ENCODE results near the gene SPACA5B. TPM values are rescaled to one million over a fixed set of nuclear protein-coding genes. Genes with fewer than 3 reads are reported as not detected.

Gene SPACA5B
- not detected in 5 replicates for total RNA-seq (2022; extraction: Qiagen RNA extraction)

DNA sequence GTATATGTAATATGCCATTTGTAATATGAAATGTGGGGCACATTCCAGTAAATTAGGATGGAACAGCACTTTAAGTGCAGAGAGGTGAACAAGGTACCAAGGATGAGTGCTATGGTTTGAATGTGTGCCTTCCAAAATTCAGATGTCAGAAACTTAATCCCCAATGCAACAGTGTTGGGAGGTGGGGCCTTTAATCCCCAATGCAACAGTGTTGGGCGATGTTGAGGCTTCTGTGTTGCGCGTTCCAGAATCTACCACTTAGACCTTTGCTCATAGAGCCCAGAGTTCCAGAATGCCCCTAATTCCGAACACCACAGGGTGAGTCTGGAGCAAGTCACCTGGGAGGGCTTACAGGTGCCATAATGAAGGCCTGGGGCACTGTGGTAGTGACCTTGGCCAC lies at the start of gene SPACA5B:
TSS of gene SPACA5B (plus strand) at position 301 of the 400 bp plus-strand sequence. CDS start at position 363, 62 bp downstream.

Other genes with a start within 250 kb of the SPACA5B start
- 3.2 to 4.4 TPM (median 3.4 TPM) in 5 replicates for gene ZNF182, start 126.6 kb upstream of the SPACA5B start, total RNA-seq (2022; extraction: Qiagen RNA extraction)
- gene SPACA5, start 123.6 kb upstream of the SPACA5B start, total RNA-seq (2022; extraction: Qiagen RNA extraction) = not detected in 5 replicates
- gene ZNF630, start 59.0 kb upstream of the SPACA5B start, total RNA-seq (2022; extraction: Qiagen RNA extraction) = 0.21 to 0.38 TPM (median 0.26 TPM) in 5 replicates
- not detected in 5 replicates for gene SSX5, start 66.2 kb downstream of the SPACA5B start, total RNA-seq (2022; extraction: Qiagen RNA extraction)
- gene SSX1, start 124.8 kb downstream of the SPACA5B start, total RNA-seq (2022; extraction: Qiagen RNA extraction) = not detected in 5 replicates
- not detected in 5 replicates for gene SSX3, start 226.1 kb downstream of the SPACA5B start, total RNA-seq (2022; extraction: Qiagen RNA extraction)

All from A549 treated with CORT108297 at 1 μM for 4 hours (cell line).